NK-92 treated with Interleukin-12 subunit alpha and Interleukin-12 subunit beta, amount 100 ng/mL, for 24 hours (cell line): ENCODE results near the gene GOLPH3L.
"Not testable (repeated sequence)": the region's sequence is repeated elsewhere in the genome, so short reads cannot be mapped to it uniquely, and the experiment has no call there.

Experiments
- DNase-seq: peaks from one replicate; lab custom pipeline; 2025; lab: John Stamatoyannopoulos, UW

The GOLPH3L gene

GRCh38 chr1:150696995-150697927, at the start of gene GOLPH3L:
TSS of gene GOLPH3L (minus strand) at chr1:150697154. CDS start at chr1:150694838, 2,316 bp downstream.
- DNase-seq: peak; percentile 89

GRCh38 chr1:150730130-150730721, 33.3 kb upstream of the GOLPH3L start:
- no peak for DNase-seq

GRCh38 chr1:150724336-150724735, 27.4 kb upstream of the GOLPH3L start:
- DNase-seq: no peak

GRCh38 chr1:150720703-150721102, 23.7 kb upstream of the GOLPH3L start, which contains the start of gene HORMAD1:
TSS of gene HORMAD1 (minus strand) at chr1:150720895. CDS start at chr1:150719505, 1,390 bp downstream.
- DNase-seq: no peak

GRCh38 chr1:150720098-150720497, 23.1 kb upstream of the GOLPH3L start:
- no peak for DNase-seq

GRCh38 chr1:150718225-150718891, 21.4 kb upstream of the GOLPH3L start:
- DNase-seq: no peak

GRCh38 chr1:150709031-150709430, 12.1 kb upstream of the GOLPH3L start:
- not testable (repeated sequence) for DNase-seq

- no peak for DNase-seq
Measured at GRCh38 chr1:150708595-150708994, 11.6 kb upstream of the GOLPH3L start.

GRCh38 chr1:150706091-150706490, 9.1 kb upstream of the GOLPH3L start:
- no peak for DNase-seq

GRCh38 chr1:150703427-150703826, 6.5 kb upstream of the GOLPH3L start:
- no peak for DNase-seq

GRCh38 chr1:150696590-150696989, 364 bp downstream of the GOLPH3L start:
- no peak for DNase-seq

- no peak for DNase-seq
Measured at GRCh38 chr1:150696162-150696561, 792 bp downstream of the GOLPH3L start.

GRCh38 chr1:150695561-150695960, 1.4 kb downstream of the GOLPH3L start:
- DNase-seq: no peak

- DNase-seq: no peak
Measured at GRCh38 chr1:150692720-150693119, 4.2 kb downstream of the GOLPH3L start.

- no peak for DNase-seq
Measured at GRCh38 chr1:150688763-150689162, 8.2 kb downstream of the GOLPH3L start.

GRCh38 chr1:150686275-150686674, 10.7 kb downstream of the GOLPH3L start:
- DNase-seq: no peak

GRCh38 chr1:150683914-150684313, 13.0 kb downstream of the GOLPH3L start:
- DNase-seq: no peak

GRCh38 chr1:150678988-150679387, 18.0 kb downstream of the GOLPH3L start:
- DNase-seq: no peak

- DNase-seq: no peak
Measured at GRCh38 chr1:150674881-150675280, 22.1 kb downstream of the GOLPH3L start.

- no peak for DNase-seq
Measured at GRCh38 chr1:150663321-150663720, 33.6 kb downstream of the GOLPH3L start.

- DNase-seq: no peak
Measured at GRCh38 chr1:150662811-150663210, 34.1 kb downstream of the GOLPH3L start.

GRCh38 chr1:150661156-150661555, 35.8 kb downstream of the GOLPH3L start:
- DNase-seq: no peak

GRCh38 chr1:150660584-150660983, 36.4 kb downstream of the GOLPH3L start:
- DNase-seq: no peak
